ENCODE data around the gene IER3.
A peak's percentile ranks its signal among the peaks of the same experiment; 100 is the strongest.
"Not testable (repeated sequence)": the region's sequence is repeated elsewhere in the genome, so short reads cannot be mapped to it uniquely, and the experiment has no call there.

The IER3 gene

GRCh38 chr6:30768634-30769087 is 24.3 kb upstream of the IER3 start:
- Histone ChIP-seq H3K27ac (ENCODE audit: insufficient read depth, low read depth, low read length, poor library complexity, severe bottlenecking) (no peak overlapping the region), H3K36me3 (ENCODE audit: control insufficient read depth, insufficient read depth, low read length) (no peaks in the 10 kb centered on the region), H3K27me3 (ENCODE audit: control insufficient read depth, insufficient read depth, low read length, poor library complexity, severe bottlenecking) (no peaks in the 10 kb centered on the region), H3K4me1 (ENCODE audit: control insufficient read depth, insufficient read depth, low read length) (peaks cover 30% of the 10 kb centered on the region), H3K4me3 (ENCODE audit: insufficient read depth, low read depth, low read length) (no peak overlapping the region), H3K9me3 (ENCODE audit: control insufficient read depth, low read length) (no peaks in the 10 kb centered on the region)
- WGBS, 2 experiments = 94 to 95% methylated on average over 4 of the region's 4 CpGs

GRCh38 chr6:30767944-30768301 is 23.6 kb upstream of the IER3 start:
- H3K27ac ChIP-seq (ENCODE audit: insufficient read depth, low read depth, low read length, poor library complexity, severe bottlenecking) = no peak overlapping the region
- peaks cover 37% of the 10 kb centered on the region for H3K4me1 ChIP-seq (ENCODE audit: control insufficient read depth, insufficient read depth, low read length)
- H3K9me3 ChIP-seq (ENCODE audit: control insufficient read depth, low read length) = no peaks in the 10 kb centered on the region

DNA sequence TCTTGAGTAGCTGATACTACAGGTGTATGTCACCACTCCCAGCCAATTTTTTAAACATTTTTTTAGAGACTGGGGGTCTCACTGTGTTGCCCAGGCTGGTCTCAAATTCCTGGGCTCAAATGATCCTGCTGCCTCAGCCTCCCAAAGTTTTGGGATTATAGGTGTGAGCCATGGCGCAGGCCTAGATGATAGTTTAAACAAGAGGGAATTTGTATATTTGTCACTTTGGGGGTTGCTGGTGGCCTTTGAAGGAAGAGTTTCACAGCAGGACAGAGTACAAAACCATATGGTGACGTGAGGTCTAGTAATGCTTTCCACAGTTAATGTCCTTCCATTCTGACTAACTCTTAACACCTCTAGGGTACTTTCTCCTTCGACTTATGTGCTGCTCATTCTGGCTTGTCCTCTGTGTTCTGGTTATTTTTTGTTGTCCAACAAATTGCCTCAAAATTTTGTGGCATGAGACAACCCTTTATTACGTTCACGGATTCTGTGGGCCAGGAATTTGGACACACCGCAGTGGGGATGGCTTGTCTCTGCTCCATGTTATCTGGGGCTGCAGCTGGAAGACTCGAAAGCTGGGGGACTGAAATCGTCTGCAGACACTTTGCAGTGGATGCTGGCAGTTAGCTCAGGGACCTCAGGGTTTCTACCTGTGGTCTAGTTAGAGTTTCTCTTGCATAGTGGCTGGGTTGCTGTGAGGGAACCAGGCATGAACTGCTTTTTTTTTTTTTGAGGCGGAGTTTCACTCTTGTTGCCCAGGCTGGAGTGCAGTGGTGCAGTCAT is 23.0 kb upstream of the IER3 start:
- Histone ChIP-seq H3K27ac (ENCODE audit: insufficient read depth, low read depth, low read length, poor library complexity, severe bottlenecking) (no peak overlapping the region), H3K36me3 (ENCODE audit: control insufficient read depth, insufficient read depth, low read length) (no peaks in the 10 kb centered on the region), H3K4me1 (ENCODE audit: control insufficient read depth, insufficient read depth, low read length) (peaks cover 37% of the 10 kb centered on the region), H3K9me3 (ENCODE audit: control insufficient read depth, low read length) (no peaks in the 10 kb centered on the region), H3K27me3 (ENCODE audit: control insufficient read depth, insufficient read depth, low read length, poor library complexity, severe bottlenecking) (no peaks in the 10 kb centered on the region), H3K4me3 (ENCODE audit: insufficient read depth, low read depth, low read length) (no peak overlapping the region)
- 88 to 93% methylated on average over 9 of the region's 9 CpGs for whole genome bisulfite sequencing, 2 experiments

More at GRCh38 chr6:30767944-30768301, 23.6 kb upstream of the IER3 start:
- WGBS, 2 experiments = 91 to 95% methylated on average over 1 of the region's 1 CpG
- Histone ChIP-seq H3K4me3 (ENCODE audit: insufficient read depth, low read depth, low read length) (no peak overlapping the region), H3K36me3 (ENCODE audit: control insufficient read depth, insufficient read depth, low read length) (no peaks in the 10 kb centered on the region), H3K27me3 (ENCODE audit: control insufficient read depth, insufficient read depth, low read length, poor library complexity, severe bottlenecking) (no peaks in the 10 kb centered on the region)

DNA sequence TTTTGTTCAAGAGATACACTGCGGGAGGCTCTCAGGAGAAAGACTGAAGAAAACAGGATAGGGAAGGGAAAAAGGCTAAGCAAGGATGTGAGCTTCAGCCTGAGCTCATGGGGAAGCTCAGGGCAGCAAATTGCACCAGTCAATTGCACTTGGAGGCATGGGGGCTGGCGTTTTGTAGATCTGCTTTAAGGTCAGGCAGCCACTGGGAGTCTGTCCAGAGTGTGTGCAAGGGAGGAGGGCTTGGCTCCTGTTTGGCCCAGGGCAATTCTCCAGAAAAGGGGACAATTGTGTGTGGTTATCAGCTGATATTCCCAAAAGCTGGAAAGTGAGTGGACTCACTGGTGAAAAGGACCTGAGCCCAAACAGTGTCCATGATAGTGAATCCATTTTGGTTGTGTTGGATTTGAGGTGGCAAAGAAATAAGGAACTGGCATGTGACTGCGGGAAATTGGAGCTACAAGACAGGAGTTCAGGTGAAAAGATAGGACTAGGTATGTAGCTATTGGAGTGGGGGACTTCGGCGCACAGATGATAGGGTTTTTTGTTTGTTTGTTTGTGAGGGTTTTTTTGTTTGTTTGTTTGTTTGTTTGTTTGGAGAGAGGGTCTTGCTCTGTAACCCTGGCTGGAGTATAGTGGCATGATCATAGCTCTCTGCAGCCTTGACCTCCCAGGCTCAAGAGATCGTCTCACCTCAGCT is 22.3 kb upstream of the IER3 start:
- Histone ChIP-seq H3K27me3 (ENCODE audit: control insufficient read depth, insufficient read depth, low read length, poor library complexity, severe bottlenecking) (no peaks in the 10 kb centered on the region), H3K4me3 (ENCODE audit: insufficient read depth, low read depth, low read length) (no peak overlapping the region), H3K9me3 (ENCODE audit: control insufficient read depth, low read length) (no peaks in the 10 kb centered on the region), H3K27ac (ENCODE audit: insufficient read depth, low read depth, low read length, poor library complexity, severe bottlenecking) (no peak overlapping the region), H3K4me1 (ENCODE audit: control insufficient read depth, insufficient read depth, low read length) (peaks cover 37% of the 10 kb centered on the region), H3K36me3 (ENCODE audit: control insufficient read depth, insufficient read depth, low read length) (no peaks in the 10 kb centered on the region)
- WGBS, 2 experiments = 83 to 86% methylated on average over 6 of the region's 6 CpGs

- not testable (repeated sequence) for H3K4me3 ChIP-seq (ENCODE audit: insufficient read depth, low read depth, low read length); H3K27me3 ChIP-seq (ENCODE audit: control insufficient read depth, insufficient read depth, low read length, poor library complexity, severe bottlenecking); H3K36me3 ChIP-seq (ENCODE audit: control insufficient read depth, insufficient read depth, low read length); H3K9me3 ChIP-seq (ENCODE audit: control insufficient read depth, low read length)
- Histone ChIP-seq H3K4me1 (ENCODE audit: control insufficient read depth, insufficient read depth, low read length) (peaks cover 37% of the 10 kb centered on the region), H3K27ac (ENCODE audit: insufficient read depth, low read depth, low read length, poor library complexity, severe bottlenecking) (peak overlapping the region; percentile 18)
- WGBS, 2 experiments = 18 to 33% methylated on average over 1 of the region's 1 CpG
These were observed 21.1 kb upstream of the IER3 start for GRCh38 chr6:30765495-30765894.

DNA sequence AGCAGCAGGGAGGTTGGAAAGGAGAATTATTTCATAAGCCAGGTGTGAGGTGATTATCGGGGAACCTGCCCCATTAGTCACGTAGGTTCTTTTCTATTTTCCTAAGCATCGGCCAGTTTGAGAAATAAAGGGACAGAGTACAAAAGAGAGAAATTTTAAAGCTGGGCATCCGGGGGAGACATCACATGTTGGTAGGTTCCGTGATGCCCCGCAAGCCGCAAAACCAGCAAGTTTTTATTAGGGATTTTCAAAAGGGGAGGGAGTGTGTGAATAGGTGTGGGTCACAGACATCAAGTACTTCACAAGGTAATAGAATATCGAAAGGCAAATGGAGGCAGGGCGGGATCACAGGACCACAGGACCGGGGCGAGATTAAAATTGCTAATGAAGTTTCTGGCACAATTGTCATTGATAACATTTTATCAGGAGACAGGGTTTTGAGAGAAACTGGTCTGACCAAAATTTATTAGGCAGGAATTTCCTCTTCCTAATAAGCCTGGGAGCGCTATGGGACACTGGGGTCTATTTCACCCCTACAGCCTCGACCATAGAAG is 20.2 kb upstream of the IER3 start:
- H3K4me1 ChIP-seq (ENCODE audit: control insufficient read depth, insufficient read depth, low read length) = peaks cover 34% of the 10 kb centered on the region
- H3K36me3 ChIP-seq (ENCODE audit: control insufficient read depth, insufficient read depth, low read length); H3K4me3 ChIP-seq (ENCODE audit: insufficient read depth, low read depth, low read length); H3K27me3 ChIP-seq (ENCODE audit: control insufficient read depth, insufficient read depth, low read length, poor library complexity, severe bottlenecking); H3K27ac ChIP-seq (ENCODE audit: insufficient read depth, low read depth, low read length, poor library complexity, severe bottlenecking); H3K9me3 ChIP-seq (ENCODE audit: control insufficient read depth, low read length): not testable (repeated sequence)
- 27 to 36% methylated on average over 13 of the region's 13 CpGs for WGBS, 2 experiments

DNA sequence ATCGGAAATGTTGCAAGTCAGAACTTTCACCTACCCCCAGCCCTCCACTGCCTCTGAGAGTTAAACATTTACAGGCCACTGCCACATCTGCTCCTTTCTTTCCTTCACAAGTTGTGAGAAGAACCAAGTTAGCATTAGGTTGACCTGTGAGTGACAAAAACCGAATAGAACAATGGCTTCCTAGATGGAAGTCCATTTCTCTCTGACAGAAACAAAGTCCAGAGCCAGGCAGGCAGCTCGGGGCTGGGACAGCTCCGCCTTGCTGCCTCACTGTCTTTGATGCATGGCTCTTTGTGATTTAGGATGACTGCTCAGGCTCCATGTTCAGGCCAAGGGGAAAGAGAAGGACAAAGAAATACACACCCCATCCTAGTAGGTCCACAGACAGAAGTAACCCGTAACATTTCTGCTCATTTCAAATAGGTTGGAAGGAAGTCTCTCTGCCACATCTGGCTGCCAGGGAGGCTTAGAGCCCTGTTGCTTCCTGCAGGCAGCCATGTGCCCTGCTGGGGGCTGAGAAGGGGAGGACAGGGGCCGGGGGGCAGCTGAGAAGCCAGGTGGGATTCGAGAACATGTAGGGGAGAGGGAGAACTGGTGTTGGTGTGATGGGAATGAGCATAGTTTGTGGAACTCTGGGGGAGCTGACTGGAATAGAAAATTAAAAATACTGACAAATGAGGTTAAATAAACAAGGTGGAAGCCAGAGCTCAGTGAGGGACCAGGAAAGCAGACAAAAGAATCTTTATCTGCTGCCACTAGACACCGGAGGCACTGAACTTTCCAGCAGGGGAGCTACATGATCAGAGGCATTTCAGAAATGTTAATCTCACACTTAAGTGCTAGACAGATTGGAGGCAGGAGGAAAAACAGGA is 19.5 kb upstream of the IER3 start:
- no peaks in the 10 kb centered on the region for H3K36me3 ChIP-seq (ENCODE audit: control insufficient read depth, insufficient read depth, low read length)
- WGBS, 2 experiments = 40 to 46% methylated on average over 8 of the region's 8 CpGs
- peak overlapping the region; percentile 2 for H3K27ac ChIP-seq (ENCODE audit: insufficient read depth, low read depth, low read length, poor library complexity, severe bottlenecking)
- H3K9me3 ChIP-seq (ENCODE audit: control insufficient read depth, low read length) = no peaks in the 10 kb centered on the region
- H3K4me3 ChIP-seq (ENCODE audit: insufficient read depth, low read depth, low read length) = no peak overlapping the region
- H3K4me1 ChIP-seq (ENCODE audit: control insufficient read depth, insufficient read depth, low read length) = peaks cover 28% of the 10 kb centered on the region
- H3K27me3 ChIP-seq (ENCODE audit: control insufficient read depth, insufficient read depth, low read length, poor library complexity, severe bottlenecking) = no peaks in the 10 kb centered on the region

DNA sequence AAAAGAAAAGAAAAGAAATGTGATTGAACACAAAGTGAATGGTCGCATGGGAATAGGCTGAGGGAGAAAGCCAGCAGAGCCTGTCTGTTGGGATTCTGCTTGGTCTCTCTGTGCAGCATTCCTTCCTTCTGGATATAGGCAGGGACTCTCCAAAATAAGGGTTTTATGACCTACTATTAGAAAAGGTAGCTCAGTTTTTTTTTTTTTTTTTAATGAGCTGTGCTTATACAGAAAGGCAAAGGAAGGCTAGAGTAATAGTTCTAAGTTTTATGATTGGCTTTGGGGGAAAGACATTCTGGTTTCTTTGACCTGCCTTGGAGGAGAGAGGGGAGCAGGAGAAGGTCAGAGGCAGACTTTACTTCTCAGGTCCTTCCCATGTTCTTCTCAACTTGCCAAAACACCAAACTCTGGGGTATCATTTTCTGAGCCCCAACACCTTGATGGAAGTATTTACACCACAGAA is 18.8 kb upstream of the IER3 start:
- Histone ChIP-seq H3K27ac (ENCODE audit: insufficient read depth, low read depth, low read length, poor library complexity, severe bottlenecking) (peak overlapping the region; percentile 2), H3K4me1 (ENCODE audit: control insufficient read depth, insufficient read depth, low read length) (peaks cover 28% of the 10 kb centered on the region), H3K4me3 (ENCODE audit: insufficient read depth, low read depth, low read length) (no peak overlapping the region), H3K9me3 (ENCODE audit: control insufficient read depth, low read length) (no peaks in the 10 kb centered on the region), H3K27me3 (ENCODE audit: control insufficient read depth, insufficient read depth, low read length, poor library complexity, severe bottlenecking) (no peaks in the 10 kb centered on the region), H3K36me3 (ENCODE audit: control insufficient read depth, insufficient read depth, low read length) (no peaks in the 10 kb centered on the region)
- WGBS, 2 experiments = 85 to 87% methylated on average over 1 of the region's 1 CpG

GRCh38 chr6:30761791-30762429 is 17.6 kb upstream of the IER3 start:
- Histone ChIP-seq H3K4me3 (ENCODE audit: insufficient read depth, low read depth, low read length) (no peak overlapping the region), H3K9me3 (ENCODE audit: control insufficient read depth, low read length) (no peaks in the 10 kb centered on the region), H3K4me1 (ENCODE audit: control insufficient read depth, insufficient read depth, low read length) (peaks cover 27% of the 10 kb centered on the region), H3K27me3 (ENCODE audit: control insufficient read depth, insufficient read depth, low read length, poor library complexity, severe bottlenecking) (no peaks in the 10 kb centered on the region), H3K27ac (ENCODE audit: insufficient read depth, low read depth, low read length, poor library complexity, severe bottlenecking) (no peak overlapping the region), H3K36me3 (ENCODE audit: control insufficient read depth, insufficient read depth, low read length) (no peaks in the 10 kb centered on the region)
- 86 to 96% methylated on average over 3 of the region's 4 CpGs for WGBS, 2 experiments

All from ectodermal cell (in vitro differentiated cells).